Measurements from ENCODE around the gene F11.

F11 gene

GRCh38 chr4:186335793-186336192 is 69.8 kb downstream of the F11 start:
- H3K4me3 ChIP-seq (ENCODE audit: low read depth, low read length): no peak overlapping the region
- in situ Hi-C loops (cut with HindIII; ENCODE audit: low sequenced_read_pairs): no loop called here
- DNase-seq (ENCODE audit: low read depth): no peak
- TF ChIP-seq CTCF (IDR thresholded peaks at IDR 0.05; ENCODE audit: low read depth, low read length, missing control alignments): no peak
